Loucy (cell line): ENCODE data around the gene OR10T2.
"Not testable (repeated sequence)": the region's sequence is repeated elsewhere in the genome, so short reads cannot be mapped to it uniquely, and the experiment has no call there.

Experiments
- H2AFZ ChIP-seq: fragments of 200-600 bp; sonication (generic); 2 replicates; pipeline ENCODE4 v1.6.0; 2016; ENCODE audit warnings: antibody characterized with exemption, mild to moderate bottlenecking, low read length, moderate library complexity
- H3F3A ChIP-seq: fragments of 200-600 bp; 2 replicates; pipeline ENCODE4 v1.6.0; 2016; ENCODE audit warnings: antibody characterized with exemption, low read depth, mild to moderate bottlenecking
- H3K27me3 ChIP-seq: fragments of 200-600 bp; sonication (generic); 2 replicates; pipeline ENCODE4 v1.6.1; 2014; ENCODE audit warnings: low read length, mild to moderate bottlenecking; ENCODE audit not compliant: insufficient read depth, poor library complexity, severe bottlenecking
- H3K36me3 ChIP-seq: fragments of 200-600 bp; sonication (generic); 2 replicates; pipeline ENCODE4 v1.6.1; 2016; ENCODE audit warnings: low read length; ENCODE audit not compliant: insufficient read depth
- H3K4me1 ChIP-seq: fragments of 200-600 bp; sonication (generic); 2 replicates; pipeline ENCODE4 v1.5.1; 2014; ENCODE audit warnings: low read length, mild to moderate bottlenecking; ENCODE audit not compliant: insufficient read depth, poor library complexity, severe bottlenecking
- H3K4me2 ChIP-seq: fragments of 200-600 bp; sonication (generic); 2 replicates; pipeline ENCODE4 v1.6.0; 2014; ENCODE audit warnings: antibody characterized with exemption, low read length, low read depth, mild to moderate bottlenecking; ENCODE audit not compliant: poor library complexity, severe bottlenecking
- H3K4me3 ChIP-seq: fragments of 200-600 bp; sonication (generic); 2 replicates; pipeline ENCODE4 v1.5.1; 2014; ENCODE audit warnings: low read length, mild to moderate bottlenecking, mixed read lengths; ENCODE audit not compliant: poor library complexity, severe bottlenecking
- H3K79me2 ChIP-seq: fragments of 200-600 bp; sonication (generic); 2 replicates; pipeline ENCODE4 v1.6.1; 2014; ENCODE audit warnings: low read length; ENCODE audit not compliant: insufficient read depth
- H3K9ac ChIP-seq: fragments of 200-600 bp; sonication (generic); 2 replicates; pipeline ENCODE4 v1.6.0; 2014; ENCODE audit warnings: mild to moderate bottlenecking, low read depth, low read length, moderate library complexity; ENCODE audit not compliant: poor library complexity, severe bottlenecking
- H3K9me2 ChIP-seq: fragments of 200-600 bp; sonication (generic); replicated peaks from 2 replicates; pipeline ENCODE4 v1.6.1; 2016; ENCODE audit warnings: low read depth, low read length, mixed read lengths
- H3K9me3 ChIP-seq: fragments of 200-600 bp; sonication (generic); 2 replicates; pipeline ENCODE4 v1.6.1; 2014; ENCODE audit warnings: mild to moderate bottlenecking, antibody characterized with exemption, low read length, low read depth; ENCODE audit not compliant: insufficient read depth
- H4K20me1 ChIP-seq: fragments of 200-600 bp; sonication (generic); 2 replicates; pipeline ENCODE4 v1.6.0; 2014; ENCODE audit warnings: antibody characterized with exemption, low read length, mild to moderate bottlenecking; ENCODE audit not compliant: insufficient read depth, poor library complexity, severe bottlenecking
- EZH2phosphoT487 ChIP-seq: fragments of 200-600 bp; IDR thresholded peaks from 2 replicates; pipeline ENCODE4 v1.6.1; 2018; ENCODE audit warnings: antibody characterized with exemption, mild to moderate bottlenecking, moderate library complexity, borderline replicate concordance
- TF ChIP-seq, protein P1 (sequence below): fragments of 200-600 bp; sonication (generic); conservative IDR thresholded peaks from 2 replicates; pipeline ENCODE4 v1.5.1; 2014; ENCODE audit warnings: mild to moderate bottlenecking, antibody characterized with exemption, low read length

Gene OR10T2, protein sequence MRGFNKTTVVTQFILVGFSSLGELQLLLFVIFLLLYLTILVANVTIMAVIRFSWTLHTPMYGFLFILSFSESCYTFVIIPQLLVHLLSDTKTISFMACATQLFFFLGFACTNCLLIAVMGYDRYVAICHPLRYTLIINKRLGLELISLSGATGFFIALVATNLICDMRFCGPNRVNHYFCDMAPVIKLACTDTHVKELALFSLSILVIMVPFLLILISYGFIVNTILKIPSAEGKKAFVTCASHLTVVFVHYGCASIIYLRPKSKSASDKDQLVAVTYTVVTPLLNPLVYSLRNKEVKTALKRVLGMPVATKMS

DNA sequence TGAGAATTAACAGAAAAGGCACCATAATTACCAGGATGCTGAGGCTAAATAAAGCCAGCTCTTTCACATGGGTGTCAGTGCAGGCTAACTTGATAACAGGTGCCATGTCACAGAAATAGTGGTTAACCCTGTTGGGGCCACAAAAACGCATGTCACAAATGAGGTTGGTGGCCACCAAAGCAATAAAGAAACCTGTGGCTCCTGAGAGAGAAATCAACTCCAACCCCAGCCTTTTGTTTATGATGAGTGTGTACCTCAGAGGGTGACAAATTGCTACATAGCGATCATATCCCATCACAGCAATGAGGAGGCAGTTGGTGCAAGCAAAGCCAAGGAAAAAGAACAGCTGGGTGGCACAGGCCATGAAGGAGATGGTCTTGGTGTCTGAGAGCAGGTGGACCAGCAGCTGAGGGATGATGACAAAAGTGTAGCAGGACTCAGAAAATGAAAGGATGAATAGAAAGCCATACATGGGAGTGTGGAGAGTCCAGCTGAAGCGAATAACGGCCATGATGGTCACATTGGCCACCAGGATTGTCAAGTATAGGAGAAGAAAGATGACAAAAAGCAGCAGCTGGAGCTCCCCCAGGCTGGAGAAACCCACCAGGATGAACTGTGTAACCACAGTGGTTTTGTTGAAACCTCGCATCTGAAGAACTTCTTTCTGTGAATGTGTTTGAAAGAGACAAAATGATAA, at the start of gene OR10T2:
OR10T2 (minus strand) TSS at position 649 of the 697 bp plus-strand sequence; CDS start at position 649, 0 bp downstream.
- Histone ChIP-seq H3K9ac (no peak within 1 kb of the TSS), H3K4me3 (no peak within 1 kb of the TSS), H3K4me2 (peak within 1 kb of the TSS; percentile 9), H3K9me3 (no peaks in the 10 kb centered on the region), H2AFZ (no peak within 1 kb of the TSS), H3F3A (no peaks in the 10 kb centered on the region), H3K27me3 (no peaks in the 10 kb centered on the region), H3K4me1 (peaks cover 10% of the 10 kb centered on the region), H3K9me2 (no peaks in the 10 kb centered on the region), H3K36me3 (no peaks in the 10 kb centered on the region), H3K79me2 (no peaks in the 10 kb centered on the region), H4K20me1 (no peaks in the 10 kb centered on the region)
- TF ChIP-seq, protein P1, sequence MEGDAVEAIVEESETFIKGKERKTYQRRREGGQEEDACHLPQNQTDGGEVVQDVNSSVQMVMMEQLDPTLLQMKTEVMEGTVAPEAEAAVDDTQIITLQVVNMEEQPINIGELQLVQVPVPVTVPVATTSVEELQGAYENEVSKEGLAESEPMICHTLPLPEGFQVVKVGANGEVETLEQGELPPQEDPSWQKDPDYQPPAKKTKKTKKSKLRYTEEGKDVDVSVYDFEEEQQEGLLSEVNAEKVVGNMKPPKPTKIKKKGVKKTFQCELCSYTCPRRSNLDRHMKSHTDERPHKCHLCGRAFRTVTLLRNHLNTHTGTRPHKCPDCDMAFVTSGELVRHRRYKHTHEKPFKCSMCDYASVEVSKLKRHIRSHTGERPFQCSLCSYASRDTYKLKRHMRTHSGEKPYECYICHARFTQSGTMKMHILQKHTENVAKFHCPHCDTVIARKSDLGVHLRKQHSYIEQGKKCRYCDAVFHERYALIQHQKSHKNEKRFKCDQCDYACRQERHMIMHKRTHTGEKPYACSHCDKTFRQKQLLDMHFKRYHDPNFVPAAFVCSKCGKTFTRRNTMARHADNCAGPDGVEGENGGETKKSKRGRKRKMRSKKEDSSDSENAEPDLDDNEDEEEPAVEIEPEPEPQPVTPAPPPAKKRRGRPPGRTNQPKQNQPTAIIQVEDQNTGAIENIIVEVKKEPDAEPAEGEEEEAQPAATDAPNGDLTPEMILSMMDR = no peak
- TF ChIP-seq EZH2phosphoT487 = no peak

DNA sequence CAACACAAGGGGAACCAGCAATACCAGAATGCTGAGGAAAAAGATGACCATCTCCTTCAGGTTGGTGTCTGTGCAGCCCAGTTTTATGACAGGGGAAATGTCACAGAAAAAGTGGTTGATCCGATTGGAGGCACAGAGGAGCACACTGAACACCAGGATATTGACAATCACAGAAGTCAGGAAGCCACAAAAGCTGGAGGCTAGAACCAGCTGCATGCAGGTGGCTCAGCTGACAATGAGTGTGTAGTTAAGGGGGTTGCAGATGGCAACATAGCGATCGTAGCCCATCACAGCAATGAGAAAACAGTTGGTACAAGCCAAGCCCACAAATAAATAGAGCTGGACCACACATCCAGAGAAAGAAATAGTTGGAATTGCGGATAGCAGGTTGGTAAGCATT, 46.1 kb upstream of the OR10T2 start:
- no peaks in the 10 kb centered on the region for H4K20me1 ChIP-seq
- H3K4me2 ChIP-seq = no peak overlapping the region
- no peaks in the 10 kb centered on the region for H3K4me1 ChIP-seq
- no peaks in the 10 kb centered on the region for H3K36me3 ChIP-seq
- no peak overlapping the region for H3K4me3 ChIP-seq
- H3K9me2 ChIP-seq = no peaks in the 10 kb centered on the region
- H3K9me3 ChIP-seq = no peaks in the 10 kb centered on the region
- no peaks in the 10 kb centered on the region for H3K79me2 ChIP-seq
- H2AFZ ChIP-seq = no peak overlapping the region
- no peak for TF ChIP-seq EZH2phosphoT487
- TF ChIP-seq, protein P1 = no peak
- H3K27me3 ChIP-seq = no peaks in the 10 kb centered on the region
- H3F3A ChIP-seq = no peaks in the 10 kb centered on the region
- no peak overlapping the region for H3K9ac ChIP-seq

DNA sequence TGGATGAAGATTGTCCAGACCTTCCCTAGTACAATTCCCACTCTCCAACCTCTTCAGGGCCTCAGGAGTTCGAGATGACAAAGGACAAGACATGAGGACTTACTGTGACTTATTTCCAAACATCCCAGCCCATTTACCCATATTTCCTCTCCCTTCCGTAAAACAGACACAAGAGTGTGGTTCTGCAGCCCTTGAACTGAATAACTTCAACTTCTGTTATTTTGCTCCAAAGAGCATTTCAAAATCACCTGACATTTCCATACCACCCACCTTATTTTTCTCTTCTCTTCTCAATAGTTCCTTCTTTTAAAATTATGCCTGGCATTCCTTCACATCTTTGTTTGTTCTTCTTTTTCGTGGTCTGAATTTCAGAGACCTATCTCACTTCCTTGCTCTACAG, 35.5 kb upstream of the OR10T2 start:
- no peaks in the 10 kb centered on the region for H4K20me1 ChIP-seq
- no peaks in the 10 kb centered on the region for H3K36me3 ChIP-seq
- no peak overlapping the region for H3K4me3 ChIP-seq
- no peak overlapping the region for H2AFZ ChIP-seq
- H3K9ac ChIP-seq = no peak overlapping the region
- no peaks in the 10 kb centered on the region for H3K4me1 ChIP-seq
- no peaks in the 10 kb centered on the region for H3K9me3 ChIP-seq
- no peak overlapping the region for H3K4me2 ChIP-seq
- no peaks in the 10 kb centered on the region for H3K9me2 ChIP-seq
- H3K79me2 ChIP-seq = no peaks in the 10 kb centered on the region
- H3F3A ChIP-seq = no peaks in the 10 kb centered on the region
- TF ChIP-seq EZH2phosphoT487 = no peak
- TF ChIP-seq, protein P1 = no peak
- no peaks in the 10 kb centered on the region for H3K27me3 ChIP-seq

DNA sequence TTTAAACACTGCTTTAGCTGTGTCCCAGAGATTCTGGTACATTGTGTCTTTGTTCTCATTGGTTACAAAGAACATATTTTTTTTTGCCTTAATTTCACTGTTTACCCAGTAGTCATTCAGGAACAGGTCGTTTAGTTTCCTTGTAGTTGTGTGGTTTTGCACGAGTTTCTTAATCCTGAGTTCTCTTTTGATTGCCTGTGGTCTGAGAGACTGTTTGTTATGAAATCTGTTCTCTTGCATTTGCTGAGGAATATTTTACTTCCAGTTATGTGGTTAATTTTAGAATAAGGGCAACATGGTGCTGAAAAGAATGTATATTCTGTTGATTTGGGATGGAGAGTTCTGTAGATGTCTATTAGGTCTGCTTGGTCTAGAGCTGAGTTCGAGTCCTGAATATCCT, 30.9 kb upstream of the OR10T2 start:
- not testable (repeated sequence) for H2AFZ ChIP-seq, H3K4me3 ChIP-seq, H3K9ac ChIP-seq, H3F3A ChIP-seq, H3K36me3 ChIP-seq, H4K20me1 ChIP-seq, H3K79me2 ChIP-seq, H3K27me3 ChIP-seq, H3K9me2 ChIP-seq, H3K4me1 ChIP-seq, H3K9me3 ChIP-seq, H3K4me2 ChIP-seq
